Ishikawa (cell line): ENCODE measurements around the gene KRT26.
A peak's percentile ranks its signal among the peaks of the same experiment; 100 is the strongest.

ENCODE experiments used
- CEBPB ChIP-seq: IDR thresholded peaks from 2 replicates; pipeline ENCODE4 v1.6.1; 2012
- CREB1 ChIP-seq: IDR thresholded peaks from 2 replicates; pipeline ENCODE4 v1.6.1; 2012; ENCODE audit warnings: low read depth
- EGR1 ChIP-seq: IDR thresholded peaks from 2 replicates; pipeline ENCODE4 v1.6.1; 2012
- EP300 ChIP-seq: IDR thresholded peaks from 2 replicates; pipeline ENCODE4 v1.6.1; 2012; ENCODE audit warnings: borderline replicate concordance
- FOXM1 ChIP-seq: IDR thresholded peaks from 2 replicates; pipeline ENCODE4 v1.6.1; 2012; ENCODE audit warnings: low read depth, borderline replicate concordance
- NFIC ChIP-seq: IDR thresholded peaks from 2 replicates; pipeline ENCODE4 v1.6.1; 2012
- RAD21 ChIP-seq: IDR thresholded peaks from 2 replicates; pipeline ENCODE4 v1.6.1; 2012; ENCODE audit warnings: low read depth
- REST ChIP-seq: IDR thresholded peaks from 2 replicates; pipeline ENCODE4 v1.6.1; 2012; ENCODE audit warnings: low read depth, mild to moderate bottlenecking
- TAF1 ChIP-seq: IDR thresholded peaks from 2 replicates; pipeline ENCODE4 v1.6.1; 2012; ENCODE audit warnings: low read depth, mild to moderate bottlenecking
- TCF12 ChIP-seq: IDR thresholded peaks from 2 replicates; pipeline ENCODE4 v1.6.1; 2012; ENCODE audit warnings: low read depth
- TEAD4 ChIP-seq: IDR thresholded peaks from 2 replicates; pipeline ENCODE4 v1.6.1; 2012
- YY1 ChIP-seq: IDR thresholded peaks from 2 replicates; pipeline ENCODE4 v1.6.1; 2012; ENCODE audit warnings: low read depth
- ZBTB7A ChIP-seq: IDR thresholded peaks from 2 replicates; pipeline ENCODE4 v1.6.1; 2012; ENCODE audit warnings: low read depth
- TF ChIP-seq, protein P1 (sequence below): IDR thresholded peaks from 2 replicates; pipeline ENCODE4 v1.6.1; 2012
- TF ChIP-seq, protein P2 (sequence below): IDR thresholded peaks from 2 replicates; pipeline ENCODE4 v1.6.1; 2012

The KRT26 gene

GRCh38 chr17:40818733-40819527 lies 46.9 kb upstream of the KRT26 start:
- TF ChIP-seq EP300, result peak; percentile 77
- TF ChIP-seq TCF12, result no peak
- peak; percentile 42; the same call in 1 of the 2 replicates for TF ChIP-seq EGR1
- TF ChIP-seq TAF1, result peak; percentile 27; the same call in 1 of the 2 replicates
- no peak for TF ChIP-seq NFIC

GRCh38 chr17:40818343-40818732 lies 46.3 kb upstream of the KRT26 start:
- no peak for TF ChIP-seq CREB1
- TF ChIP-seq TAF1, result no peak
- TF ChIP-seq REST, result no peak
- no peak for TF ChIP-seq TEAD4
- TF ChIP-seq, protein P1, sequence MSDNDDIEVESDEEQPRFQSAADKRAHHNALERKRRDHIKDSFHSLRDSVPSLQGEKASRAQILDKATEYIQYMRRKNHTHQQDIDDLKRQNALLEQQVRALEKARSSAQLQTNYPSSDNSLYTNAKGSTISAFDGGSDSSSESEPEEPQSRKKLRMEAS, result no peak
- TF ChIP-seq TCF12, result no peak
- TF ChIP-seq YY1, result no peak
- no peak for TF ChIP-seq EP300

GRCh38 chr17:40817103-40817682 lies 45.2 kb upstream of the KRT26 start:
- TF ChIP-seq EGR1, result no peak
- TF ChIP-seq FOXM1, result no peak
- TF ChIP-seq CREB1, result no peak
- no peak for TF ChIP-seq EP300
- TF ChIP-seq, protein P1, result no peak
- TF ChIP-seq RAD21, result no peak
- TF ChIP-seq YY1, result no peak
- no peak for TF ChIP-seq REST
- TF ChIP-seq ZBTB7A, result no peak
- TF ChIP-seq TAF1, result no peak
- TF ChIP-seq NFIC, result no peak

DNA sequence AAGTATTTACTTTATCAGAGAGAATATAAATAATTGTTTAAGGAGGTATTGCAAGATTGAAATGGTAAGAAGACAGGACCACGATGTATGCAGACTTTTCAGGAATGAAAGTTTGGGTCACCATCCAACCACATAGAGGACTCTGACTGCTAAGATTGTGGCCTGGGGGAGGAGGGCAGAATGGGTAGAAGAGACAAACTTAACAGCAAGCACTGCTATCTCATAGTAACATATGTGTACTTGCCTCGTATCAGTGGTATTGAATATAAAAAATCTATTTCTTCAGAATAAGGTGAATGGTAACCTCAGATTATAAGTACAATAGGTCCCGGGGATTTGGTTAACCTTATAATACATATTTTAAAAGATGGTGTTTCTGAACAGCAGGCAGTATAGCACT lies 44.6 kb upstream of the KRT26 start:
- TF ChIP-seq NFIC, result no peak
- TF ChIP-seq, protein P1, result no peak
- no peak for TF ChIP-seq TCF12
- TF ChIP-seq EP300, result no peak
- TF ChIP-seq EGR1, result no peak
- no peak for TF ChIP-seq FOXM1
- no peak for TF ChIP-seq ZBTB7A
- TF ChIP-seq RAD21, result no peak
- no peak for TF ChIP-seq CREB1
- no peak for TF ChIP-seq CEBPB
- no peak for TF ChIP-seq TAF1
- TF ChIP-seq TEAD4, result no peak
- TF ChIP-seq, protein P2, sequence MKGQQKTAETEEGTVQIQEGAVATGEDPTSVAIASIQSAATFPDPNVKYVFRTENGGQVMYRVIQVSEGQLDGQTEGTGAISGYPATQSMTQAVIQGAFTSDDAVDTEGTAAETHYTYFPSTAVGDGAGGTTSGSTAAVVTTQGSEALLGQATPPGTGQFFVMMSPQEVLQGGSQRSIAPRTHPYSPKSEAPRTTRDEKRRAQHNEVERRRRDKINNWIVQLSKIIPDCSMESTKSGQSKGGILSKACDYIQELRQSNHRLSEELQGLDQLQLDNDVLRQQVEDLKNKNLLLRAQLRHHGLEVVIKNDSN, result no peak

DNA sequence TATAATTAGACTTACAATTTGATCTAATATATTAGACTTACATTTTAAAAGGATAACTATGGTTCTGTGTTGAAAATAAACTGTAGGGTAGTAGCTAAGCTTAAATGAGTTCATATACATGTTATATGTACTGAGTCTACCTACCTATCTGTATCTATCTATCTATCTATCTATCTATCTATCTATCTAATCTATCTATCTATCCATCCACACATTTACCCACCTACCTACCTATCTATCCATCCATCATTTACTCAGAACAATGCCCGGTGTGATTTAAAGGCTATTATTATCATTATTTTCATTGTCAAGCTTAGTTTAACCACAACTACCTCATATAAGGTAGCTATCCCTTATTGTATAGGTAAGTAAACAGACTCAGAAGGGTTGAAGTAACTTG lies 43.4 kb upstream of the KRT26 start:
- TF ChIP-seq RAD21 (no peak), CREB1 (no peak), NFIC (no peak), EP300 (no peak), EGR1 (no peak), ZBTB7A (no peak), TEAD4 (no peak)

- no peak for TF ChIP-seq ZBTB7A
- no peak for TF ChIP-seq TEAD4
- TF ChIP-seq, protein P2, result no peak
- no peak for TF ChIP-seq TAF1
- TF ChIP-seq NFIC, result no peak
- TF ChIP-seq FOXM1, result no peak
- no peak for TF ChIP-seq EP300
- TF ChIP-seq RAD21, result no peak
- TF ChIP-seq EGR1, result no peak
- no peak for TF ChIP-seq REST
- no peak for TF ChIP-seq YY1
- TF ChIP-seq, protein P1, result no peak
Observed at GRCh38 chr17:40813804-40814203, 41.8 kb upstream of the KRT26 start.
